ENCODE data around the gene EEF1G.
"Not testable (repeated sequence)": the region's sequence is repeated elsewhere in the genome, so short reads cannot be mapped to it uniquely, and the experiment has no call there.

The EEF1G gene

DNA sequence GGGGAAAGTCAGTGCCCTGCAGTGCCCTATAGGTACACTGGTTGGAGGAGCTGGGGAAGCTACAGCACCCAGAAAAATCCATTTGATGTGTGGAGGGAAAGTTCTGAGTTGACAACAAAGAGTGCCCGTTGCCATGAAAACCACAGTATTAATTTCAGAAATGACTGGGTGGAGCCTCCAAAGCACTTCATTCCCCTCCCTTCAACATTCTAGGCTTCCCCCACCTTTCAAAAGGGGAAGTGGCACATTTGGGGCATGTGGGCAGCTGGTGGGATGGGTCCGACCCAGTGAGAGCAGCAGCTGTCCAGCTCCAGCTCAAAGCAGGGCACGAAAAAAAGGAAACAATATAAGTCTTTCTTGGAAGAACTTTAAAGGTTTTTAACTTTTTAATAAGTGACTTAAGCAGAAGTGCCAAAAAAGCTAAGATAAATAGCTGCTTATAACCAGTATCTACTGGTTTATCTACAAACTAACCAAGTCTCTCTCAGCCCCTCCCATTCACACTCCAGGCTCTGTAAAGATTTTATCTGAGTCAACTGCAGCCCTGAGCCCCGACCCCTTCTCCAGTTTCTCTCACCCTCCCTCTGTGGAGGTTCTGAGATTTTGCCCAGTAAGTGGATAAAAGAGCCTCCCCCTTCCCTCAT is 18.1 kb downstream of the EEF1G start:
- no peak for DNase-seq (ENCODE audit: low read depth in 2 of 2)

GRCh38 chr11:62554387-62555167 is 19.1 kb downstream of the EEF1G start:
- DNase-seq (ENCODE audit: low read depth in 2 of 2), result no peak

DNA sequence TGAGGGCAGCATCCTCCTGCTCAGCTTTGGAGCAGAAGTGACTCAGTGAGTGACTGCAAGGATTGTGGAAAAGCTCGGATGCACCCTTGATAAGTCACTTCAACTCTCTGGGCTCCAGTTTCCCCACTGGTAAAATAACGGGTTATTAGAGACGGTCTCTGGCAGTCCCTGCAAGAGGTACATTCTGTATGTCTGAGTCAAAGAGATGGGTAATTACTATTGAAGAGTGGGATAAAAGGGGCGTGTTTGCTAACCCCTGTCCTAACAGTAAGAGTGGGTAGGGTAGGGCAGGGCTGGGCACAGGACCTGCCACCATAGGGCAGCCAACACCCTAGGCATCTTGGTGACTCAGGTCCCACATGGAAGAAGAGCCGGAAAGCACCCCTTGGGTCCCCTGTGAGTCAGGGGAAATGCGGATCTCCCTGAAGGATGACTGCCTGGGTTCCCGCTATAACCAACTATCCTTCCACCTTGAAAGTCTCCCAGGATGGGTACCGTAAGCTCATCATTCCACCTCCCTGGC is 19.8 kb downstream of the EEF1G start:
- no peak for DNase-seq (ENCODE audit: low read depth in 2 of 2)

DNA sequence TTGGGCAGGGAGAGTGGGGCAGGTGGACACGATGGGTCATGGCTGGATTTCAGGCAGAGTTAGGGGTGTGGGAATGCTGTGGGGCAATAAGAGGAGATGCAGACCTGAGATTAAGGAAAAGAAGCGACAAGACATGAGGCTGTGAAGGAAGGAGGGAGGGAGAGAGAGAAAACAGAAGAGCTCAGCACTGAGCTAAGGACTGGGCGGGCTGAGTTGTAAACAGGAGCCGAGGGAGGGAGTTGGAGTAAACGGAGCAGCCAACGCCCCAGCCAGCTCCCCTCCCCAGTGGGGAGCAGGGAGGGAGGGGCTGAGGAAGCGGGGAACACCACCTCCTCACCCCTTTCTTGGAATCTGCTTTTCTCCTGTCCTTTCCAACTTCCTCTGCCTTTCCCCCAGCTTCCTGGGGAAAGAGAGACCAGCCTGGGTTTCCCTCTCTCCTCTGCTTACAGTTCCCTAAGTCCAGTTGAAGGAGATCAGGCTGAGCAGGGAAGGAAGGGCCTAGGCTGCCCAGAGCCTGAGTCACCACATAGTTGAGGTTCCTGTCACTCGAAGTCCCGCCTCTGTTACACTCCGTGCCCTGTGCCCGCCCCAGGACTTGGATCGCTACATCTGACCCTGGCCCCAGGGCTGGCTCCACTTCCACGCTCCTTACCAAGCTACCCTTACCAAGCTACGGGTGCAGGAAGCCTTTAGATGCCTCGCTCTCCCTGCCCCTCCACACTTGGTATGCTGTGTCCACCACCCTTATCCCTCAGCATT is 20.4 kb downstream of the EEF1G start:
- no peak for DNase-seq (ENCODE audit: low read depth in 2 of 2)

DNA sequence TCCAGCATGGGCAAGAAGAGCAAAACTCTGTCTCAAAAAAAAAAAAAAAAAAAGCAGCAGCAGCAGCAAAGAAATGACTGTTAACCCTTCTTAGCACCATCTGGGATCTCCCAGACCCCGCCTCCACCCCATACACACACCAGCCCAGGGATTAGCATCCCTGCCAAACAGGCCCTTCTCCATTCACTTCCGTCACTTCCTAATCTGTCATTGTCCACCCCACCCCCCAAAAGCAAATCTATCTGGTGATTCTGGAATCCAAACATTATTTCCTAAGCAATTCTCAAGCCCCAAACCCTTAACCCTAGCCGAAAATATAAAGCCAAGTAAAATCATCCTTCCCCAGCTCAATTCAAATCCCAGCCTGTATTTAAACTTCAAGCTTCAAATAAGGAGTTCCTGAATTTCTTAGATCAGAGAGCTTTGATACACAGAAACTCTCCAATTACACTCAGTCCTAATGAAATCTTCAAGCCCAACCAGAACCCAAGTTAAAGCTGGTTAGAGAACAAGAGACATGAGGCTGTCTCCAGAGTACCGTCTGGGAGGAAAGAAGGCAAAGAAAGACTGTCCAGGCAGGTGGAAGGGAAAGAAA is 21.1 kb downstream of the EEF1G start:
- DNase-seq (ENCODE audit: low read depth in 2 of 2), result no peak

- not testable (repeated sequence) for DNase-seq (ENCODE audit: low read depth in 2 of 2)
Observed at GRCh38 chr11:62550478-62550877, 23.2 kb downstream of the EEF1G start.

DNA sequence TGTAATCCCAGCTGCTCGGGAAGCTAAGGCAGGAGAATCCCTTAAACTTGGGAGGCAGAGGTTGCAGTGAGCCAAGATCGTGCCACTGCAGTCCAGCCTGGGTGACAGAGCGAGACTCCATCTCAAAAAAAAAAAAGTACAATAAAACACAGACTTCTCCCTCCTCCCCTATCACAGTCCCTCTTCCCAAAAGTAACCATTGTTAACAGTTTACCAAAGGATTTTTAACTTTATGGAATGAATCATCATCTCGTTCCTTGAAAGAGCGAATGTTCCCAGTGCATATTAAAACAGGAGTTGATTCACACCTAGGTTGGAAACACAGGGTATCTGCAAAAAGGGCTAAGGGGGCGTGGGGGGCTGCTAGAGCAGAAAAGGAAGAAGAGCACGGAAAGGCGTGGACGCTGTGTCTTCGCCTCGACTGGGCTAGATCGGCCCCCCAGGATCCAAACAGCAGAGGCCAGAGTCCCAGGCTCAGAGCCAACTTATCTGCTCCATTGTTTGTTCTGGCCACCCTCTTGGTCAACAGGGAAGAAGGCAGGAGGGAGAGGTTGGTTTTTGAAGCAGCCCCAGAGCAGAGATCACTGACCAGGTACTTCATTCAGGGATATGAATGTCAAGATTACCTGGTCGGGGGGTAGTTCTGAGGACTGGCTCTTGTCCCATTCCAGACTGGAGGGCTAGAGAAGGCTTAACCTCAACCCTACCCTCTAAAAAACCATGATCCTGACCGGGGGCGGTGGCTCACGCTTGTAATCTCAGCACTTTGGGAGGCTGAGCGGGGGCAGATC is 25.0 kb downstream of the EEF1G start:
- no peak for DNase-seq (ENCODE audit: low read depth in 2 of 2)

GRCh38 chr11:62547691-62548281 is 25.9 kb downstream of the EEF1G start:
- DNase-seq (ENCODE audit: low read depth in 2 of 2), result no peak

- no peak for DNase-seq (ENCODE audit: low read depth in 2 of 2)
Observed at GRCh38 chr11:62546929-62547625, 26.6 kb downstream of the EEF1G start.

- peak in 1 of 2 donors; percentile 62 for DNase-seq (ENCODE audit: low read depth in 2 of 2)
Observed at GRCh38 chr11:62546244-62546928, 27.3 kb downstream of the EEF1G start, which contains the start of gene AHNAK. Gene AHNAK, minus strand, starts transcription at chr11:62546806. Its CDS starts 10,708 bp downstream, at chr11:62536098.

DNA sequence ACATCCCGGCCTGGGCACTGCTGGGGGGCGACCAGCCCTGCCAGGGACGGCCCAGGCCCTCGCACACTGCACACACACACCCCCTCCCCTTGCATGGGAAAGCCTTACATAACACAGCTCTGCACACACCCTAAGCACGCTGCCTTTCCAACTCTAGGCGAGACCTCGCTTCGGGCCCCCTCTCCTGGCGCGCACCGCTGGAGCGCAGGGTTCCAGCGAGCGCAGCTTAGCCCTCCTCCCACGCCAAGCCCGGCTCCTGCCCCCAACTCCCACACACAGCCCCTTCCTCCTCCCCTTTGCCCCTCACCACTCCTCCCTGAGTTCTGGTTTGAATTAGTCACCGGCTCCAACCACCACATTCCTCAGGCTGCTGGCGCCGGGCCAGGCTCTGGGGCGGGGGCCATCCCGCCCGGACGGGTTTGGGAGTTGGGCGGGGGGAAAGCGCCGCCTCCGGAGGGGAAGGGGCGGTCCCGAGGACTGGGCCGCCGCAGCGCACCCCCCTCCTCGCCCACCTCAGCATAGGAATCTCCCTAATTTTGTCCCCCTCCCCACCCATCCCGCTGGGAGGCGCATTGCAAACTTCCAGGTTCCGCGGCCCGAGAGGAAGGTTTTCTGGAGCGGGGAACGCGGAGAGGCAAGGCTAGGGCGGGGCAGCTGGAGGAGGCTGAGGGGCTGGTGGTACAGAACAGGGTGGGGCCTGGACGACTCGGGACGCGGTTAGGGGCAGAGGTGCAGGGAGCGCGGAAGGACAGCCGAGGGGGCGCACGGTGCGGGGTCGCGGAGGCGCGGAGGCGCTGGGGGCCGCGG is 28.1 kb downstream of the EEF1G start:
- DNase-seq (ENCODE audit: low read depth in 2 of 2), result no peak

GRCh38 chr11:62544581-62545436 is 28.9 kb downstream of the EEF1G start:
- DNase-seq (ENCODE audit: low read depth in 2 of 2), result no peak

DNA sequence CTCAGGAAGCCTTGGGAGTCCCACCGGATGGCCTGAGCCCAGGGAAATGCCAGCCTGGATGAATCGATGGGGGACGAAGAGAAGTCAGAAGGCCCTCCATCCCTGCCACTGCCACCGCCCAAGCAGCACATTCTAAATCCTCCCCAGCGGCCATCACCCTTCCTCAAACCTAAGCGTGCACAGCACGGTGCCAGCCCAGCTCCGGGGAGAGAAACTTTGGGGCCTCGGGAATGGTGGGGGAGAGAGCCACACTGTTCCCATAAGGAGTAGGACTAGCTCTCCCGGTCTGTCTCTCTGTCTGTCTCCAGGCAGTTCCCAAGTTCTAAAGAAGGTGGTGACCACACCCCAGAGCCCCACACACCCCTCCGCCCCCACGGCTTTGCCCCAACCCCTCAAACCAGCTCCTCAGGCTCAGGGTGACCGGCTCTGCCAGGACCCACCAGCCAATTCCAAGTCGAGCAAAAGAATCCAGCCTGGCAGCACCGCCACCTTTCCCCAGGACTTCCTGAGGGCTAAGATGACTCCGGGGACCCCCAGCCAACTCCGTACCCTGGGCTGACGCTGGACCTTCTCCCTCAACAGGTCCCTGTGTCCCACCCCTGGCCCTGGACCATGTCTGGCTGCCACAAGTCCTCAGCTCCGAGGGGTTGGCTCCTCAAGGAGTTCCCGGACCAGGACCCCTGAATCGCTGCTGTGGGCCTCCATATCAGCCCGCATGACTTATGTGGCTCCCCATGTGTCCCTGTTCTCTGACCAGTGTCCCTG is 29.8 kb downstream of the EEF1G start:
- no peak for DNase-seq (ENCODE audit: low read depth in 2 of 2)

DNA sequence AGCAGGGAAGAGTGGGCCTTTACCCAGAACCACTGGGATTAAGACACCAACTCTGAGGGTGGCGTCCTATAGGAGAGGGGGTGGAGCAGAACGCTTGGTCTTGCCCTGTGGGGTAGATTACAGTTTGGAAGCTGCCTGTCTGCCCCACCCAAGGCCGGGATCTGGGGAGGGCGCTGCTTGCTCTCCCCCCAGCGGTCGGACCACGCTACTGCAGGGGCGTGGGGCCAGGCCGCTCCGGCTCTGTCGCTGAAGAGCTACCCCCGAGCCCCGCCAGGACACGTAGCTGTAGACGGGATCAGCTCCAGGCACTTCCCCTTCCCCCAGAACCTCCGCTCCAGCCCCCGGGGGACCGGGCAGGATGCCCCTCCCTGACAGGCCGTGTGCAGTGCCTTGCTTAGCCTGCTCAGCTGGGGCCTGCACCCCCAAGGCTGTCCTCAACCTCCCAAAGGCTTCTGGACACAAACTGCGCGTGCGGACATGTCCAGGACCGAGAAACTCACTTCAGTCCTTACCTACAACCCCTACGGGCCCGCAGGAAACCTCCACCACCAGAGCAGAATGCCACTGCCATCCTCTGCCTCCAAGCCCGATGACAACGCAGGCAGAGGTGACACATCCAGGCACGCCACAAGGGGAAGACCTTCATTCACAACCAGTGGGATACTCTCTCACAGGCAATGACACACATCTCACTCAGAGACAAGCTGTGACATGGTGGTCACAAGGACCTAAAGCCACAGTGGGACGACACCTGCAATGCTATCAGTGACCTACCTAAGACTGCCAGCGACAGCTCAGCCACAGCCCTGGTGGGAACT is 30.7 kb downstream of the EEF1G start:
- peak in 1 of 2 donors; percentile 65 for DNase-seq (ENCODE audit: low read depth in 2 of 2)

DNA sequence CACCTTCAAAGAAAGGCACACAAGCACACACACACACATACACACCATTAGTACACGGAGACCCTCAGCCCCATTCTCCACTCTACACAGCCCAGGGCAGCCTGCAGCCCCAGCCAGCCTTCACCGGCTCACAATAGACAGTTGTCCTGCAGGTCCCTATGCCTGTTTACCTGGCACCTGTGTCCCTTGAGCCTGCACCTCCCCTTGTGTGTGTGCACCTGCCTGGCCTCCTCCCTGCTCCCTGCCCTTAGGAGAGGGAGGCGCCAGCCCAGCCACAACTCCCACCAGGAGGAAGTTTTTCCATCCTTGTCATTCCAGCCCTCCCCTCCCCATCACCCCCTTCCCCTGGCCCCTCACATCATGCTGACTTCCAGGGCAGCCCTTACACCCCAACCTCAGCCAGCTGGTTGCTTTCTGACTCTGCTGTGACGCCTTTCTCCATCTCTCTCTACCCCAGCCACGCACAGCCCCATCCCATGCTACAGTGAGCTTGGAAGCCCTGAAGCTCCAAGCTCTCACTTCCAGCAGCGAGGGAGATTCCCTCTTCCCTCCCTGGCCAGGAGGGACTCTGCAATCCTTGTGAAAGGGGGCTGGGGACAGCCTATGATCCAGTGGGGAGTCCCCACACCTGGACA is 31.5 kb downstream of the EEF1G start:
- no peak for DNase-seq (ENCODE audit: low read depth in 2 of 2)

Measured in stimulated activated CD4-positive, alpha-beta T cell treated with anti-CD3 and anti-CD28 coated beads, Interleukin-15, amount 100 ng/mL, for 48 hours (primary cell).